ENCODE results near the gene GDF10. TPM values are rescaled to one million over a fixed set of nuclear protein-coding genes. Genes with fewer than 3 reads are reported as not detected.

The GDF10 gene
- total RNA-seq, 1 experiment from 2014 or later: 0.20 TPM

DNA sequence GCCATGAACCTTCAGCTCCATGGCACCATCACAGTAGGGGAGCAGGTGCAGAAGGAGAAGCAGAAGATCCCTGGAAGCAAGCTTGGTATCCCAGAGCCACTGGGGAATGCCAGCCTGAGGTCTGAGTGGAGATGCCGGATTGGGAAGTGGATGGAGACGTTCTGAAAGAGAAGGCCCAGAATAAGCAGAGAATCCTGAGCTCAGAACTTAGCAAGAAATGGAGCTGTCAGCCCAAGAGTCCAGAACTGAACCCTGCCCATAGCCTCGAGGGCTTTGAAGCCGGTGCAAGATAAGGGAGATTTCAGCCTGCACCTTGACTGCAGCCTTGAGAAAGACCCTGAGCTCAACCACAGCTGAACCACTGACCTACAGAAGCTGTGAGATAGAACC, 13.9 kb upstream of the GDF10 start:
- no peak overlapping the region for H2AFZ ChIP-seq (ENCODE audit: low read length)
- Mint-ChIP-seq H3K27ac (no peak overlapping the region), H3K4me1 (0 out of 4 replicates have a peak, but pooled peaks cover 0 to 4% of the 10 kb centered on the region in 2 experiments), H3K9me3 (no peaks in the 10 kb centered on the region), H3K4me3 (no peak overlapping the region), H3K36me3 (ENCODE audit: insufficient read depth in 1 of 3, low read depth in 3 of 3) (no peaks in the 10 kb centered on the region), H3K27me3 (ENCODE audit: low read depth) (peaks cover 12% of the 10 kb centered on the region)
- no peak overlapping the region for H4K91ac ChIP-seq (ENCODE audit: insufficient read length, low read depth, low read length)
- no peak overlapping the region for H3K4ac ChIP-seq (ENCODE audit: low read depth, low read length)
- no peak overlapping the region for H3K27ac ChIP-seq (ENCODE audit: insufficient read length, low read depth, low read length)
- no peaks in the 10 kb centered on the region for H4K20me1 ChIP-seq (ENCODE audit: control insufficient read depth, insufficient read depth, insufficient read length)
- H2BK120ac ChIP-seq (ENCODE audit: low read depth, low read length, poor library complexity, severe bottlenecking): no peak overlapping the region
- H3K27me3 ChIP-seq (ENCODE audit: insufficient read depth, low read length): no peaks in the 10 kb centered on the region
- WGBS (ENCODE audit: extremely low coverage, insufficient read length, low lambda C conversion rate): no CpG with 5 or more reads among the region's 4 CpGs
- H3K79me1 ChIP-seq (ENCODE audit: insufficient read depth, low read depth, low read length, poor library complexity, severe bottlenecking): no peaks in the 10 kb centered on the region
- no peak overlapping the region for H3K56ac ChIP-seq (ENCODE audit: insufficient read length, low read depth, low read length)
- no peak overlapping the region for H2AK5ac ChIP-seq (ENCODE audit: insufficient read length, low read length)
- no peaks in the 10 kb centered on the region for H3K9me3 ChIP-seq (ENCODE audit: control insufficient read depth, low read depth, low read length)
- H2BK5ac ChIP-seq (ENCODE audit: insufficient read length, low read length): no peak overlapping the region
- no peak overlapping the region for H3K23ac ChIP-seq (ENCODE audit: insufficient read length, low read depth, low read length)
- H3K79me2 ChIP-seq (ENCODE audit: insufficient read depth, low read length): no peaks in the 10 kb centered on the region
- DNase-seq: no peak
- no peak overlapping the region for H3K9ac ChIP-seq (ENCODE audit: extremely low read depth, insufficient read length, low read length)
- no peaks in the 10 kb centered on the region for H3K23me2 ChIP-seq (ENCODE audit: insufficient read length, low read depth, low read length, poor library complexity, severe bottlenecking)
- no peak overlapping the region; the same call in 1 of the 2 replicates for H3K14ac ChIP-seq (ENCODE audit: insufficient read depth, low read length)
- TF ChIP-seq, protein P1, sequence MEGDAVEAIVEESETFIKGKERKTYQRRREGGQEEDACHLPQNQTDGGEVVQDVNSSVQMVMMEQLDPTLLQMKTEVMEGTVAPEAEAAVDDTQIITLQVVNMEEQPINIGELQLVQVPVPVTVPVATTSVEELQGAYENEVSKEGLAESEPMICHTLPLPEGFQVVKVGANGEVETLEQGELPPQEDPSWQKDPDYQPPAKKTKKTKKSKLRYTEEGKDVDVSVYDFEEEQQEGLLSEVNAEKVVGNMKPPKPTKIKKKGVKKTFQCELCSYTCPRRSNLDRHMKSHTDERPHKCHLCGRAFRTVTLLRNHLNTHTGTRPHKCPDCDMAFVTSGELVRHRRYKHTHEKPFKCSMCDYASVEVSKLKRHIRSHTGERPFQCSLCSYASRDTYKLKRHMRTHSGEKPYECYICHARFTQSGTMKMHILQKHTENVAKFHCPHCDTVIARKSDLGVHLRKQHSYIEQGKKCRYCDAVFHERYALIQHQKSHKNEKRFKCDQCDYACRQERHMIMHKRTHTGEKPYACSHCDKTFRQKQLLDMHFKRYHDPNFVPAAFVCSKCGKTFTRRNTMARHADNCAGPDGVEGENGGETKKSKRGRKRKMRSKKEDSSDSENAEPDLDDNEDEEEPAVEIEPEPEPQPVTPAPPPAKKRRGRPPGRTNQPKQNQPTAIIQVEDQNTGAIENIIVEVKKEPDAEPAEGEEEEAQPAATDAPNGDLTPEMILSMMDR (conservative IDR thresholded peaks at IDR 0.05): no peak
- H4K5ac ChIP-seq (ENCODE audit: insufficient read length, low read depth, low read length): no peak overlapping the region
- no peak overlapping the region for H4K8ac ChIP-seq (replicated peaks; ENCODE audit: insufficient read length, low read depth, low read length)
- H2BK15ac ChIP-seq (ENCODE audit: low read depth, low read length): no peak overlapping the region
- no peak overlapping the region for H3K4me2 ChIP-seq (ENCODE audit: insufficient read depth, insufficient read length, low read length)
- no peak overlapping the region for H2BK12ac ChIP-seq (ENCODE audit: insufficient read length, low read depth, low read length)
- H3K4me1 ChIP-seq (ENCODE audit: insufficient read depth, low read length): no peaks in the 10 kb centered on the region
- no peak overlapping the region for H3K18ac ChIP-seq (ENCODE audit: insufficient read length, low read depth, low read length)
- no peak overlapping the region for H2BK20ac ChIP-seq (ENCODE audit: low read depth, low read length, poor library complexity, severe bottlenecking)
- H3T11ph ChIP-seq (ENCODE audit: low read length): no peak overlapping the region
